GM18526 (cell line): ENCODE results near the gene RNF130.

ENCODE experiments used
- POLR2A ChIP-seq: IDR thresholded peaks from 3 replicates; pipeline ENCODE4 v1.6.1; 2011; ENCODE audit not compliant: insufficient read length; ENCODE audit errors: extremely low read depth

Gene RNF130

DNA sequence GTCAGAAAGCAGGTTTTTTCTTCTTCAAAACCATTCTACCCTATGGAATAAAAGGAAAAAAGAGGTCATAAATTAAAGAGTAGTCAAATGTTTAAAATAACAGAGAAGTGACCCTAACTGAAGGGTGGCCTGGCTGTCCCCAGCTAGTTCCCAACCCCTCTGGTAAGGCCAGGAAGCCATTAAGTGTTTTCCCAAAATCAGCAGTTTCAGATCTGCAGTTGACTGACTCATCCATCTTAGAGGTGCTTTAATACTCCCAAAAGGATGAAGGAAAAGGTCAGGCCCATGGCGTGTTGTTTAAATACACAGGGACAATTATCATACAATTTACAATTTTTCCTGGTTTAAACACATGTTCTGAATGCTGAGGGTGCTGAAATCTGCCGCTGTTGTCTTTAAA lies 115.9 kb downstream of the RNF130 start:
- TF ChIP-seq POLR2A: no peak

DNA sequence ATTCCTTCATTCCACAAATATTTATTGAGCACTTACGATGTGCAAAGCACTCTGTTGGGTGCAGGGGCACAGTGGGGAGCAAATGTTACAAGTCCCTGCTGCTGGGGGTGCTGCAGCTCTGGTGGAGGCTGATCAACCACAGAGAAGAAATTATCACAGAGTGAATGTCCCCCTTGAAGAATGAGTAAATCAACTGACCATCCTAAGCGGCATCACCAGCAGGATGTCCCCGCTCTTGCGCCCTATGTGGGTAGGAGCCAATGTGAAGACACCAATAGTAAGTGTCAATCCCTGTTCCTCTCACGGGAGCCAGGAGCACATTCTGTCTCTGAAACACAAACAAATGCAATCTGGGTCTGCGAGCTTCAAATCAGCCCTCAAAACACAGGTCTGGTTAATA lies 116.5 kb downstream of the RNF130 start:
- no peak for TF ChIP-seq POLR2A

DNA sequence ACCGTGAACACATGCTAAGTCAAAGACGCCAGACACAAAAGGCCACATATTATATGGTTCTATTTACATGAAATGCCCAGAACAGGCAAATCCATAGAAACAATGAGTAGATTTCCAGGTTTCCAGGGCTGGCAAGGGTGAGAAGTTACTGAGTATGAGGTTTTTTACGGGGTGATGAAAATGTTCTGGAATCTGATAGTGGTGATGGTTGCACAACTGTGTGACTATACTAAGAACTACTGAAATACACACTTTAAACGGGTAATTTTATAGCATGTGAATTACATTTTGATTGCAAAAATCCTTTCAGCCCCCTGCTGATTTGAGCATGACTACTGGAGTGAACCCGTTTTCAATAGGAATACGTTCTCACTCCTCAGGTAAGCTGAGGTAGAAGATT lies 117.1 kb downstream of the RNF130 start:
- no peak for TF ChIP-seq POLR2A

DNA sequence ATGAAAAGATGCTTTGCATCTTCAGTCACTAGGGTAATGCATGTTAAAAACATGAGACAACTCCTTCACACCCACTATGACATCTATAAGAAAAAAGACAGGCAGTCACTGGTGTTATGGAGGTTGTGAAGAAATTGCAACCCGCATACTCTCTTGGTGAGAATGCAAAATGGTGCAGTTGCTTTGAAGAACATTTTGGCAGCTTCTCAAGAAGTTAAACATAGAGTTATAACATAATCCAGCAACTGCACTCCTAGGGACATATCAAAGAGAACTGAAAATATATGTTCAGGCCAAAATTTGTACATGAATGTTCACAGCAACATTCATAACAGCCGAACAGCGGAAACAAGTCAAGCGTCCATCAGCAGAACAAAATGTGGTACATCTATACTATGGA lies 117.6 kb downstream of the RNF130 start:
- no peak for TF ChIP-seq POLR2A

DNA sequence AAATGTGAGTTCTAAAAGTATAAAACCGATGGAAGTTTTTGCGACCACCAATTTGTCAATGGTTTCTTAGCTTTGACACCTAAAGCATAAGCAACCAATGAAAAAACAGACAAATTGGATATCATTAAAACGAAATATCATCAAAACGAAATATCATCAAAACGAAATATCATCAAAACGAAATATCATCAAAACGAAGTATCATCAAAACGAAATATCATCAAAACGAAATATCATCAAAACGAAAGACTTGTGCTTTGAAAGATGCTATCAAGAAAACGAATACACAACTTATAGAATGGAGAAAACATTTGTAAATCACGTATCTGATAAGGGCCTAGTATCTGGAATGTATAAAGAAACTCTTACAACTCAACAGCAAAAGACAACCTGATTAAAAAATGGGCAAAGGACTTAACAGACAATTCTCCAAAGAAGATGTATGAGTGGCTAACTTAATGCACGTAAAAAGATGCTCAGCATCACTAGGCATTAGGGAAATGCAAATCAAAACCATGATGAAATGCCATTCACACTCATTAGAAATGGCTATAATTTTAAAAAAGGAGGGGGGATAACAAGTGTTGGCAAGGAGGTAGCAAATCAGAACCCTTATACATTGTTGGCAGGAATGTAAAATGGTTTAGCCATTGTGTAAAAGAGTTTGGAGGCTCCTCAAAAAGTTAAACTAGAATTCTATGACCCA lies 134.4 kb downstream of the RNF130 start:
- TF ChIP-seq POLR2A: no peak

DNA sequence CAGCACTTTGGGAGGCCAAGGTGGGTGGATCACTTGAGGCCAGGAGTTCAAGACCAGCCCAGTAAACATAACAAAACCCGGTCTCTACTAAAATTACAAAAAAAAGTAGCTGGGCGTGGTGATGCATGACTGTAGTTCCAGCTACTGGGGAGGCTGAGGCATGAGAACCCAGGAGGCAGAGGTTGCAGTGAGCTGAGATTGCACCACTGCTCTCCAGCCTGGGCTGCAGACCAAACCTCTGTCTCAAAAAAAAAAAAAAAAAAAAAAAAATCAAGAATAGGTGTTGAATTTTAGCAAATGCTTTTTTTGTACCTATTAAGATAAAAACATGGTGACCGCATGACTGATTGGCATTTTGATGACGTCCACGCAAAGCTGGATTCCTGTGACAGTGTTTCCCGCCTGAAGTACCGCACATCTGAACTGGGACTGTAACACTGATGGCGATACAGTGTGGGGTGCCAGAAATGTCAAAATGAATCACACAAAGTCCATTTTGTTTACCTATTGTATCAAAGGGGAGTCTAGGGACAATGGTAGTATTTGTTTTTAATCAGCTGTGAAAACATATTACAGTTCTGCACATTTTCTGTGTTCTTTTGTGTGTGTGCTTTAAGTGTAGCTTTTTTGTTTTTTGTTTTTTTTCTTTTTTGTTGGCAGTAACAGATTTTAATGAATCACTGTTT lies 140.6 kb downstream of the RNF130 start:
- no peak for TF ChIP-seq POLR2A

DNA sequence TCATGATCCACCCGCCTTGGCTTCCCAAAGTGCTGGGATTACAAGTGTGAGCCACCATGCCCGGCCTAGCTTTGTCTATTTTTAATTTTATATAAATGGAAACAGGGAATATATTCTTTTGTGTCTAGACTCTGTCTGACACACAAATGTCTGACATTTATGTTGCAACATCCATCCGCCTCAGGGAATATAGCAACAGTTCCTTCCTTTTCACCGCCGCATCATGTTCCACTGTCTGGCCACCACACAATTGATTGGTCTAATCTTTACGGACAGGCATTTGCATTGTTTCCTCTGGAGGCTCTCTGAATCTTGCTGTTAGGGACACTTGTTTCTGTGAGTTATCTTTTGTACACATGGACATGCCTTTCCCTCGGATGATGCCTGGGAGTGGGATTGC lies 143.7 kb downstream of the RNF130 start:
- TF ChIP-seq POLR2A: no peak

DNA sequence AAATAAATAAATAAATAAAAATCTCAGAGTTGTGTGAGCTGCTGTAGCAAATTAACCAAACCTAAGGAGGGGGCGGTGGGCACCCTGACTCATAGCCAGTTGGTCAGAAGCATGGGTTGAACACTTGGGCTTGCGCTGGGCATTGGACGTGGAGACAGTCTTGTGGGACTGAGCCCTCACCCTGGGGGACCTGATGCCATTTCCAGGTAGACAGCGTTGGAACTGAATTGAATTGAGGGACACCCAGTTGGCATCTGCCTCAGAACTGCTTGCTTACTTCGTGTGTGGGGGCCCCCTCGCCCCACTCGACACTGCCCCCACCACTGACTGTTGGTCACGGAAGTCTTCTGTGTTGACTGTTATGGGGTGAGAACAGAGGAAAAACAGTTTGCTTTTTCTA lies 144.9 kb downstream of the RNF130 start:
- no peak for TF ChIP-seq POLR2A

DNA sequence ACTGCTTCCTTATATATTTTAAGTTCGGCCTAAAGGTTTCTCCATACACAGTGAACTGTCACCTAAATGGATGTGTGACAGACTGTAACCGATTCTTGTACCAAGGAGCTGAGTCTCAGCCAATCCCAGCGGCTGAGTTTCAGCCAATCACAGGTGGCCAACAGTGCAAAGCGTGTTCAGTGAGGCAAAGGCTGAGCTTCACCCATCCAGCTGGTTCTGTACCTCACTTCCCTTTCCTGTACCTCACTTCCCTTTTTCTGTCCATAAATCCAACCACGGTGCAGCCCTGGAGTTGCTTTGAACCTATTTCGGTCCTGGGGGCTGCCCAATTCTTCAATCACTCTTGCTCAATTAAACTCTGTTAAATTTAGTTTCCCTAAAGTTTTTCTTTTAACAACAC lies 148.1 kb downstream of the RNF130 start:
- TF ChIP-seq POLR2A: no peak

DNA sequence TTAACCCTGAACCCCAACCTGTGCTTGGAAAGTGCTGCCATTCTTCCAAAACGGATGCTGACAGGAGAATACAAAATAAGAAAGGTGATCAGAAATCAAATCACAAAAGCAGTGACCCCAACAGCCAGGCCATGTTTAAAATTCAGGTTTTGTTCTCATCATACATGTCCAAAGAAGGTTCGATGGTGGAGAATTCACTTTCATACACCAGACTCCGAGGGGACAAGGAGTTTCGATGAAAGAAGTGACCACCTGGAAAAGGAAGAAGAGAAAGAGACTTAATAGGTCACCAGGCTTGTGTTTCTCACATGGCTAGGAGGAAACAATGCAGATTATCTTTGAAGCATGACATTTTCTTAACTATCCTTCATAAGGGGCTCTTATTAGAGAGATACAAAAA lies 151.4 kb downstream of the RNF130 start:
- no peak for TF ChIP-seq POLR2A

DNA sequence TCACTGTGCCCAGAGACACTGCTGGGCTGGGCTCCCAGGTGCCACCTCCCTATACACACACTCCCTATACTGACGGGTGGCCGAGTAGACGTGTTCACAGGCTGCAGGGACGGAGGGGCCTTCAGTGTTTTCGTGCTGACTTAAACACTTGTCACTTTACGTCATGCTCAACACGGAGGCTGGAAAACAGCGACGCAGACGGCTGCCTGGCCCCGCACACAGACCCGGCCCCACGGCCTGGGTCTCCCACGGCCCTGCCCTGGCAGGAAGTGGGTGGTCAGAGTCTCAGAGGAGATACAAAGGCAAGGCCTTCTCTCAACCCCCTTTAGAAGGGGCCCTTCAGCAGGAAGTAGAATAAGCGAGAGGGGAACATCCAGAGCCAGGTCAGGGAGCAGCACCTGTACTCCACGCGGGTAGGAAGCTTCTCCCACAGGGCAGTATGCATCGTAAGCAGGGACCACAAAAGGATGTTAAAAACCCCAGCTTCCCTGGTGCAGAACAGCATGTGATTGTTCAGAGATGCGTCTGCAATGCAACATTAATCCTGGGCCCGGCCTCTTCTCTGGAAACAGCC lies 152.0 kb downstream of the RNF130 start:
- TF ChIP-seq POLR2A: no peak

DNA sequence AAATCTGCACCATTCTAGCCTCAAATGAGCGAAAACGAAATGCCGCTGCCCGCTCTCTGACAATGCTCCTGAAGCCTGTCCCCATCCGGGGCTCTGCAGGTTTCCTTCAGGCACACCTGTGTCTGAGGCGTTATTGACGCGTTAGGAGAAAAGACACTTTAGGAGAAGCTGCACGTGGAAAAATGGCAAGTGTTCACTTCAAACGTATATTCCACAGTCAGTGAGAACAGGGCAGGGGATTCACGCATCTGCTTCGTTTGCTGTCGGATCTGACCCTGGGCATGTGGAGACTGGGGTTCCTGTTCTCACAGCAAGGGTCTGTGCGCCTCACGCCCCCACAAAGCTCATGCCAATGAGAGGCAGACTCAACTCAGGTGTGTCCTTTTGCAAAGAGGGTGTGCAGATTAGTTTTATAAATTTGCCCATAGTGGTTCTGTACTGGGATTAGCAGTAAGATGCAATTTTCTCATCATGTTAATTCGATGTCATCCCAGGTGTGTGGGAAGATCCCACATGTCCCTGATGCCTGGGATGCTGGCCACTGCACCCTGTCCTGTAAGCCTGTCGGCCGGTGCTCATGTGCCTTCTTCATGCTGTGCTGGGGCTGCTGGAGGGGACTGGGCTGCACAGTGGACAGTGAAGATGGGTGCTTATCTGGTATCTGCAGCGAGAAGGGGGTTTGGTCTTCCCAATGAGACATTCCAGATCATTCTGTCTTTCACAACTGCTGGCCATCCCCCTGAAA lies 152.6 kb downstream of the RNF130 start:
- TF ChIP-seq POLR2A: no peak

DNA sequence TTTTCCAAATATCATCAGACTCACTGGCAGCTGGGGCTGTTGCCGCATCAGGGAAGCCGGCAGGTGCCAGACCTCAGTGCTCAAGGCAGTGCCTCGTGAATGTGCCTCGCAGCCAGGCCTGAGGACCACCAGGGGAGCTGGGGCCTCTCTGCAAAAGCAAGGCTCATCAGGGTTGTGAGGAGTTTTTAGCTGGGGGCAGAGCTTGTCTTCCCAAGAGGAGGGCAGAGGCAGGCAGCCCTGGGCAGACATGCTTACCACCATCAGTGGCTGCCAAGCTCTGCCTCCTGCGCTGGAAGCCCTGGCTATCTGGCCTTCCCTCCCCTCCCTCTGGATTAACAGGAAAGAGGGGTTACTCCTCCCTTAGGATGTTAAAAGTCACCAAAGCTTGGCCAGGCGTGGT lies 155.0 kb downstream of the RNF130 start:
- TF ChIP-seq POLR2A: no peak

DNA sequence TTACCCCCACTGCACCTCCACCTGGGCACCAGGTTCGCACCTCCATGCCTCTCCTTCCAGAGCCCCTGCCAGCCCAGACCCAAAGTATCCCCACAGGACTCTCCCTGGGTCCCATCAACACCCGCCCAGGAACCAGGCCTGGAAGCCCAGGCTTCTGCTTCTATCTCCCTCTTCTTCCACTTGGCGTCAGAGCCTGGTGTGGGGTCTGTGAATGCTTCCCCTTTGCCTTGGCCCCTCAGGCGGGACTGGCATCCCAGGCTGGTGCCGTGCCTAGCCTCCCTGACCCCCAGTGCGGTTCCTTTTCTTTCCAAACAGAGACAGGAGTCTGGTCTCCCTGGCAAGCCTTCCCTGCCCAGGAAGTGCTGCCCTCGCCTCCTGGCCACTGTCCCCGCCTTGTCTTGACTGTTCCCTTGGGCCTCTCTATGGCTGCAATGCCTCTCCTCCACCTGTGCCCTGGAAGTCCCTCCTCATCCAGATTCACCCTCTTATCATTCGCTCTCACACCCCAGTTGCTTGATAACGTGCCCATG lies 156.1 kb downstream of the RNF130 start:
- no peak for TF ChIP-seq POLR2A

DNA sequence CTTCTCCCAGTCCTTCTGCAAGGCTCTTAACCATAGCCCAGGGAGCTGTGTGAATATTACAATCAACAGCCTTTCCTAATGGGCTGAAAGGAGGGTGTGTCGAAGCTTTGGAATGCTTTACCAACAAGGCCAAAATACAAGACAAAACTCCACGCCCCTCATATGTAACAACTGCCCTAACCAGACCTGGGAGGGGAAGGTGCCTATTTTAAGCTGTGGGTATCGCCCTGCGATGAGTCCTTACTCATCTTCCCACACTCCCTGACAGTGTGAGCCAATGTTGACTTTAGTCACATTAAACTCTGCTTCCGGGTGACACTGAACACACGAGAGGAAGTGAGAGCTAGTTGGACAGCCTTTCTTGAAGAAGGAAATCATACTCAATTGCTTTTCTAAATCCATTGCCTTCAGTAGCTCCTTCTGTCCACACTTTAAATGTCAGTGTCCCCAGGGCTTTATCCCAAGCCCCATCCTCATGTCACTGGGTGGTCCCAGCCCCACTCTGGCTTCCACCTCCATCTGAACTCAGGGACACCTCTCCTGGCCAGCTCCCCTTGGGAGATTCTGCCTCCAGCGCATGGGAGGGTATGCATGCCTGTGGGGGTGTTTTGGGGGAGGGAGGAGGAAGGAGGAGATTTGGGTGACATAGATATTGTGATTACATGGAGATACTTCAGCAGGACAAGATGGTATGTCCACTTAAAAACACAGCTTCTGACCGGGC lies 157.4 kb downstream of the RNF130 start:
- TF ChIP-seq POLR2A: no peak
